GM12878 (cell line): Measurements from ENCODE around the gene PSMB5. TPM values are rescaled to one million over a fixed set of nuclear protein-coding genes. Genes with fewer than 3 reads are reported as not detected.

Experiments used
- ATAC-seq: fragments of 200-7000 bp; cut with Tn5 transposase; 3 replicates; pipeline ENCODE4 v1.9.1; 2020; ENCODE audit warnings: mild to moderate bottlenecking, moderate library complexity
- BruUV-seq: library from RNA; stranded (reverse); fragments of 400-500 nt; replicated peaks from 2 replicates; lab custom pipeline; 2021; lab: Mats Ljungman, UMichigan
- CTCF ChIA-PET: fragments of 300-600 bp; sonication (Branson Sonifier 250); formaldehyde crosslinking; extraction: SDS; loops from one replicate; lab custom pipeline; 2021; ENCODE audit warnings: inconsistent platforms; lab: Yijun Ruan, JAX
- POLR2A ChIA-PET: fragments of 350-600 bp; formaldehyde crosslinking; extraction: SDS; loops from one replicate; lab custom pipeline; 2021; ENCODE audit warnings: inconsistent platforms; lab: Charles Lee
- RAD21 ChIA-PET: fragments of 300-600 bp; sonication (Branson Sonifier 250); formaldehyde crosslinking; loops from one replicate; lab custom pipeline; 2023; ENCODE audit warnings: antibody characterized with exemption; ENCODE audit not compliant: unreplicated experiment; lab: Charles Lee
- SMC1A ChIA-PET: fragments of 300-600 bp; sonication (Branson Sonifier 250); formaldehyde crosslinking; loops from one replicate; lab custom pipeline; 2023; ENCODE audit not compliant: unreplicated experiment, uncharacterized antibody; lab: Charles Lee
- DNase-seq: peaks from one replicate; pipeline ENCODE4 v3.0.0-alpha.2; 2011; ENCODE audit warnings: low read depth, low spot score
- FAIRE-seq: peaks from 3 replicates; lab custom pipeline; 2011; peaks lifted over from hg19 to GRCh38; lab: Jason Lieb, UNC
- H2AFZ ChIP-seq: 2 replicates; pipeline ENCODE4 v1.6.0; 2011; ENCODE audit warnings: low read depth, low read length, control low read depth; ENCODE audit not compliant: control insufficient read depth
- H3K27ac ChIP-seq: 2 replicates; pipeline ENCODE4 v1.5.1; 2011; ENCODE audit warnings: control low read depth; ENCODE audit not compliant: control insufficient read depth, insufficient read depth
- H3K27me3 ChIP-seq, 2 experiments: replicated peaks in 1 of 2; 2 replicates each; pipeline versions ENCODE4 v1.6.0 to v1.6.1; 2011; ENCODE audit warnings: low read length in 1 of 2; ENCODE audit not compliant: control insufficient read depth in 2 of 2, insufficient read depth in 2 of 2
- H3K36me3 ChIP-seq, 2 experiments: 2 replicates each; pipeline ENCODE4 v1.5.1; 2011; ENCODE audit warnings: low read length in 1 of 2; ENCODE audit not compliant: control insufficient read depth in 2 of 2, insufficient read depth in 2 of 2
- H3K4me1 ChIP-seq: 2 replicates; pipeline ENCODE4 v1.6.1; 2011; ENCODE audit warnings: mild to moderate bottlenecking, low read length, moderate library complexity, mixed read lengths; ENCODE audit not compliant: control insufficient read depth, insufficient read depth
- H3K4me2 ChIP-seq: 2 replicates; pipeline ENCODE4 v1.6.0; 2011; ENCODE audit warnings: control low read depth; ENCODE audit not compliant: control insufficient read depth, insufficient read depth
- H3K4me3 ChIP-seq: fragments of 200-600 bp; sonication (generic); 2 replicates; pipeline ENCODE4 v1.5.1; 2016
- H3K79me2 ChIP-seq: 2 replicates; pipeline ENCODE4 v1.6.0; 2011; ENCODE audit warnings: low read length; ENCODE audit not compliant: control insufficient read depth, insufficient read depth
- H3K9ac ChIP-seq: 2 replicates; pipeline ENCODE4 v1.8.0; 2011; ENCODE audit warnings: low read length, control low read depth, mixed read lengths; ENCODE audit not compliant: control insufficient read depth, insufficient read depth
- H3K9me3 ChIP-seq: replicated peaks from 3 replicates; pipeline ENCODE4 v1.5.1; 2011; ENCODE audit warnings: mild to moderate bottlenecking, low read length; ENCODE audit not compliant: control insufficient read depth, insufficient read depth
- H4K20me1 ChIP-seq: 2 replicates; pipeline ENCODE4 v1.6.0; 2011; ENCODE audit not compliant: control insufficient read depth, insufficient read depth
- EP300 ChIP-seq, 2 experiments: fragments of 150-350 bp in 1 of 2; IDR thresholded peaks; 2 replicates each; pipeline ENCODE4 v1.6.1; 2011 to 2012; ENCODE audit warnings: low read depth in 2 of 2, low read length in 2 of 2, borderline replicate concordance in 1 of 2, improper control_type of control experiment in 1 of 2, inconsistent platforms in 1 of 2; ENCODE audit not compliant: control insufficient read depth in 1 of 2
- HDAC2 ChIP-seq: fragments of 200-600 bp; sonication (generic); IDR thresholded peaks from 2 replicates; pipeline ENCODE4 v1.6.1; 2017
- JUNB ChIP-seq: IDR thresholded peaks from 2 replicates; pipeline ENCODE4 v1.6.1; 2016; ENCODE audit warnings: antibody characterized with exemption, mild to moderate bottlenecking
- NKRF ChIP-seq: fragments of 450-650 bp; conservative IDR thresholded peaks from 2 replicates; pipeline ENCODE4 v1.6.1; 2017; ENCODE audit warnings: mild to moderate bottlenecking, moderate library complexity
- RBBP5 ChIP-seq: fragments of 200-600 bp; sonication (generic); conservative IDR thresholded peaks from 2 replicates; pipeline ENCODE4 v1.6.1; 2016
- SUPT20H ChIP-seq: IDR thresholded peaks from 2 replicates; pipeline ENCODE4 v1.6.1; 2011; ENCODE audit warnings: low read depth, mild to moderate bottlenecking, low read length, moderate library complexity, borderline replicate concordance; ENCODE audit not compliant: control insufficient read depth
- ZNF384 ChIP-seq: IDR thresholded peaks from 2 replicates; pipeline ENCODE4 v1.6.1; 2012; ENCODE audit warnings: low read depth, mild to moderate bottlenecking, low read length, improper control_type of control experiment, borderline replicate concordance
- ZZZ3 ChIP-seq: IDR thresholded peaks from 2 replicates; pipeline ENCODE4 v1.6.1; 2011; ENCODE audit warnings: low read depth; ENCODE audit not compliant: control insufficient read depth, insufficient read length
- WGBS: methylation state at CpG from one replicate; pipeline ENCODE4 v1.1.6; 2016; ENCODE audit warnings: low lambda C conversion rate; ENCODE audit not compliant: insufficient replicate concordance, insufficient coverage; ENCODE audit errors: missing lambda C conversion rate; 5-methylcytosine and 5-hydroxymethylcytosine counted together
- in situ Hi-C: fragments of 300-500 bp; cut with MboI; formaldehyde crosslinking; loops from 9 replicates; pipeline ENCODE4 v1.14.3; 2018; ENCODE audit warnings: mixed read lengths
- intact Hi-C: fragments of 100-400 bp; cut with micrococcal nuclease; formaldehyde crosslinking; loops from one replicate; pipeline ENCODE4 v1.14.2; 2022; ENCODE audit not compliant: unreplicated experiment
- polyA plus RNA-seq, 11 experiments: library from polyadenylated mRNA; depleted of rRNA in 4 of 11; unstranded in 6 of 11; stranded (reverse) in 5 of 11; fragments of >200 nt; fragmentation: Nextera tagmentation in 4 of 11; fragmentation: Illumina TruSeq in 1 of 11; extraction: Ambion mirVana in 4 of 11; extraction: Trizol in 1 of 11; gene quantifications; 1 replicate in 1 of 11; 2 replicates in 10 of 11; pipeline versions ENCODE4 v1.2.1 to v1.2.3, GENCODE V29; 2011 to 2016; ENCODE audit warnings: inconsistent platforms in 2 of 11, missing spikeins in 2 of 11, low read depth in 1 of 11
- total RNA-seq, 4 experiments: library from RNA; depleted of rRNA in 3 of 4; stranded (reverse); fragments of >200 nt in 3 of 4; fragmentation: Illumina TruSeq in 1 of 4; extraction: Trizol in 1 of 4; gene quantifications; 2 replicates each; pipeline versions ENCODE4 v1.2.1 to v1.2.3, GENCODE V29; 2013 to 2021
- TF ChIP-seq, protein P1 (sequence below): IDR thresholded peaks from 2 replicates; pipeline ENCODE4 v1.6.1; 2011; ENCODE audit warnings: low read depth, mild to moderate bottlenecking, low read length, moderate library complexity, borderline replicate concordance; ENCODE audit errors: extremely low read depth

PSMB5 gene
- total and polyA plus RNA-seq, 10 of the 15 experiments (the other 5 are each of a cell fraction or from before 2014, with no cell fraction given), result 84.5 to 802 (median 144) TPM

GRCh38 chr14:23020143-23021128 is 14.3 kb downstream of the PSMB5 start:
- H3K4me2 ChIP-seq, result no peak overlapping the region
- H2AFZ ChIP-seq, result no peak overlapping the region
- ATAC-seq, result no peak
- H3K27ac ChIP-seq, result no peak overlapping the region
- no peaks in the 10 kb centered on the region for H3K79me2 ChIP-seq
- WGBS, result 94% methylated on average over 7 of the region's 7 CpGs
- no peaks in the 10 kb centered on the region for H4K20me1 ChIP-seq
- peaks cover 2 to 13% of the 10 kb centered on the region in 2 experiments; a peak in 3 of 4 replicates for H3K36me3 ChIP-seq
- CTCF ChIA-PET, result interaction anchor here (0.6 to 5.5 kb wide), 5 partner anchors 13 to 36 kb away, joined by 3 to 43 read pairs (median 3); no protein-coding TSS in a partner anchor
- in situ Hi-C loops (no loop called here), intact Hi-C loops (no loop called here)
- no peaks in the 10 kb centered on the region for H3K9me3 ChIP-seq
- no TSS peak for BruUV-seq
- no peaks in the 10 kb centered on the region for H3K4me1 ChIP-seq
- H3K9ac ChIP-seq, result no peak overlapping the region
- DNase-seq, result no peak
- SMC1A ChIA-PET, result interaction anchor here (0.8 to 1.6 kb wide), 2 partner anchors 25 to 34 kb away, joined by 3 to 5 read pairs; no protein-coding TSS in a partner anchor
- H3K27me3 ChIP-seq, result no peaks in the 10 kb centered on the region
- TF ChIP-seq SUPT20H (no peak), HDAC2 (no peak), EP300 (IDR thresholded peaks at IDR 0.05; ENCODE audit: borderline replicate concordance in 1 of 2, control insufficient read depth in 1 of 2, low read depth in 2 of 2, low read length in 2 of 2) (no peak), ZNF384 (no peak)
- POLR2A ChIA-PET, result interaction anchor here (0.6 to 1.1 kb wide), 2 partner anchors 10 to 26 kb away, joined by 5 to 7 read pairs; no protein-coding TSS in a partner anchor
- no peak overlapping the region for H3K4me3 ChIP-seq
- RAD21 ChIA-PET, result no interaction called here
- no peak for FAIRE-seq

GRCh38 chr14:23018107-23018506 is 16.6 kb downstream of the PSMB5 start:
- ChIA-PET RAD21 (no interaction called here), SMC1A (no interaction called here)
- TF ChIP-seq, protein P1, sequence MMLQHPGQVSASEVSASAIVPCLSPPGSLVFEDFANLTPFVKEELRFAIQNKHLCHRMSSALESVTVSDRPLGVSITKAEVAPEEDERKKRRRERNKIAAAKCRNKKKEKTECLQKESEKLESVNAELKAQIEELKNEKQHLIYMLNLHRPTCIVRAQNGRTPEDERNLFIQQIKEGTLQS, result no peak
- TF ChIP-seq RBBP5 (no peak), ZZZ3 (no peak), NKRF (no peak), JUNB (no peak)

More at GRCh38 chr14:23018107-23018506, 16.6 kb downstream of the PSMB5 start:
- no peaks in the 10 kb centered on the region for H3K36me3 ChIP-seq
- no peaks in the 10 kb centered on the region for H3K27me3 ChIP-seq
- BruUV-seq, result no TSS peak
- no peak overlapping the region for H3K9ac ChIP-seq
- no peak overlapping the region for H3K4me3 ChIP-seq
- H3K4me2 ChIP-seq, result no peak overlapping the region
- H4K20me1 ChIP-seq, result no peaks in the 10 kb centered on the region
- H3K27ac ChIP-seq, result no peak overlapping the region
- intact Hi-C loops, result no loop called here
- H2AFZ ChIP-seq, result no peak overlapping the region
- CTCF ChIA-PET, result interaction anchor here (2.3 kb wide), 1 partner anchor 11 kb away, joined by 9 read pairs; no protein-coding TSS in a partner anchor
- POLR2A ChIA-PET, result no interaction called here
- FAIRE-seq, result no peak
- H3K4me1 ChIP-seq, result no peaks in the 10 kb centered on the region
- no peak for ATAC-seq
- no peaks in the 10 kb centered on the region for H3K9me3 ChIP-seq
- DNase-seq, result no peak
- in situ Hi-C loops, result no loop called here
- no peaks in the 10 kb centered on the region for H3K79me2 ChIP-seq
